Gastrocnemius medialis (tissue), 4 donors: ENCODE measurements around the gene EYA4. TPM values are rescaled to one million over a fixed set of nuclear protein-coding genes. Genes with fewer than 3 reads are reported as not detected.

ENCODE experiments used
- ATAC-seq, 2 donors: fragments of 150-250 bp; one replicate each; pipeline ENCODE4 v1.9.1; 2016
- DNase-seq, 2 donors: peaks; one replicate each; pipeline ENCODE4 v3.0.0-alpha.2; 2019
- H3K27ac ChIP-seq, 4 donors: fragments of 200-600 bp; sonication (generic); 1 replicate in 1 of 4; 2 replicates in 3 of 4; pipeline ENCODE4 v1.5.1; 2016 to 2018; ENCODE audit warnings: mild to moderate bottlenecking in 2 of 4, moderate library complexity in 1 of 4
- H3K27me3 ChIP-seq, 3 donors: fragments of 200-600 bp; sonication (generic) in 2 of 3; 1 replicate in 1 of 3; 2 replicates in 2 of 3; pipeline versions ENCODE4 v1.5.1 to v1.6.0; 2016 to 2019; ENCODE audit warnings: mild to moderate bottlenecking in 1 of 3, moderate library complexity in 1 of 3
- H3K36me3 ChIP-seq, 2 donors: fragments of 200-600 bp; sonication (generic) in 1 of 2; one replicate each; pipeline ENCODE4 v1.5.1; 2017 to 2018
- H3K4me1 ChIP-seq, 2 donors: fragments of 200-600 bp; sonication (generic) in 1 of 2; one replicate each; pipeline ENCODE4 v1.5.1; 2016 to 2017; ENCODE audit warnings: mild to moderate bottlenecking in 2 of 2
- H3K4me3 ChIP-seq, 4 donors: fragments of 200-600 bp; sonication (generic) in 3 of 4; 1 replicate in 1 of 4; 2 replicates in 3 of 4; pipeline ENCODE4 v1.5.1; 2016 to 2019; ENCODE audit warnings: mild to moderate bottlenecking in 2 of 4
- H3K9me3 ChIP-seq, 3 donors: fragments of 200-600 bp; sonication (generic) in 2 of 3; 1 replicate in 1 of 3; 2 replicates in 2 of 3; pipeline ENCODE4 v1.5.1; 2016 to 2019
- CTCF ChIP-seq, 5 experiments: fragments of 450-650 bp in 3 of 5; fragments of 200-600 bp in 2 of 5; sonication (generic) in 2 of 5; IDR thresholded peaks in 4 of 5; conservative IDR thresholded peaks in 1 of 5; 1 replicate in 4 of 5; 2 replicates in 1 of 5; pipeline ENCODE4 v1.5.1; 2016 to 2019; ENCODE audit warnings: antibody characterized with exemption in 5 of 5, mild to moderate bottlenecking in 3 of 5, moderate library complexity in 3 of 5
- POLR2A ChIP-seq, 2 donors: fragments of 450-650 bp; IDR thresholded peaks; one replicate each; pipeline ENCODE4 v1.6.1; 2017; ENCODE audit warnings: antibody characterized with exemption in 2 of 2, mild to moderate bottlenecking in 2 of 2, moderate library complexity in 2 of 2
- in situ Hi-C, 4 donors: fragments of 200-750 bp; cut with MboI; loops; one replicate each; pipeline versions ENCODE4 v1.15.0 to v1.8.0; 2017; ENCODE audit warnings: low sequenced_read_pairs in 4 of 4
- intact Hi-C: fragments of 100-400 bp; cut with DNase I; formaldehyde crosslinking; loops from one replicate; pipeline ENCODE4 v1.15.1; 2023; ENCODE audit warnings: low total_unique reads
- total RNA-seq, 4 donors: library from RNA; depleted of rRNA; stranded (reverse); fragments of >200 nt; gene quantifications; one replicate each; pipeline versions ENCODE4 v1.1.0 to v1.2.3, GENCODE V29; 2016

Gene EYA4
- total RNA-seq, 4 donors from 2014 or later = 33.7 to 110 (median 62.1) TPM

GRCh38 chr6:133390168-133390567 is 149.0 kb downstream of the EYA4 start:
- TF ChIP-seq POLR2A (IDR thresholded peaks at IDR 0.05) (no peak), CTCF (IDR thresholded peaks at IDR 0.05 in 4 of 5, conservative IDR thresholded peaks at IDR 0.05 in 1 of 5) (no peak)
- Histone ChIP-seq H3K4me3 (no peak overlapping the region), H3K27ac (no peak overlapping the region), H3K27me3 (no peaks in the 10 kb centered on the region), H3K4me1 (peaks cover 54 to 55% of the 10 kb centered on the region in 2 donors), H3K9me3 (no peaks in the 10 kb centered on the region), H3K36me3 (no peaks in the 10 kb centered on the region)
- intact Hi-C loops (no loop called here), in situ Hi-C loops (no loop called here)
- DNase-seq (no peak), ATAC-seq (no peak)

- H3K27ac ChIP-seq = no peak overlapping the region
Observed at GRCh38 chr6:133392015-133392414, 150.9 kb downstream of the EYA4 start.

GRCh38 chr6:133392641-133393040 is 151.5 kb downstream of the EYA4 start:
- DNase-seq = no peak
- no peak overlapping the region for H3K27ac ChIP-seq
- TF ChIP-seq CTCF (IDR thresholded peaks at IDR 0.05 in 4 of 5, conservative IDR thresholded peaks at IDR 0.05 in 1 of 5) = no peak
- no peak for ATAC-seq
- intact Hi-C loops = no loop called here
- H3K27me3 ChIP-seq = no peaks in the 10 kb centered on the region
- no peaks in the 10 kb centered on the region for H3K9me3 ChIP-seq
- no peaks in the 10 kb centered on the region for H3K36me3 ChIP-seq
- H3K4me3 ChIP-seq = no peak overlapping the region
- H3K4me1 ChIP-seq = peaks cover 58 to 62% of the 10 kb centered on the region in 2 donors
- in situ Hi-C loops = no loop called here

More at GRCh38 chr6:133392015-133392414, 150.9 kb downstream of the EYA4 start:
- in situ Hi-C loops (no loop called here), intact Hi-C loops (no loop called here)
- DNase-seq (no peak), ATAC-seq (no peak)
- no peak overlapping the region for H3K4me3 ChIP-seq
- no peak for TF ChIP-seq POLR2A (IDR thresholded peaks at IDR 0.05)
- no peak for TF ChIP-seq CTCF (IDR thresholded peaks at IDR 0.05 in 4 of 5, conservative IDR thresholded peaks at IDR 0.05 in 1 of 5)
- H3K4me1 ChIP-seq = peaks cover 57 to 60% of the 10 kb centered on the region in 2 donors
- H3K27me3 ChIP-seq = no peaks in the 10 kb centered on the region
- H3K9me3 ChIP-seq = no peaks in the 10 kb centered on the region
- H3K36me3 ChIP-seq = no peaks in the 10 kb centered on the region

- Histone ChIP-seq H3K27ac (peak overlapping the region in 3 of 4 donors; percentile 59 to 68 (median 68)), H3K9me3 (no peaks in the 10 kb centered on the region), H3K4me1 (peaks cover 51 to 56% of the 10 kb centered on the region in 2 donors), H3K27me3 (no peaks in the 10 kb centered on the region), H3K36me3 (no peaks in the 10 kb centered on the region), H3K4me3 (no peak overlapping the region)
- ATAC-seq (no peak), DNase-seq (no peak)
- in situ Hi-C loops = no loop called here
- TF ChIP-seq CTCF (IDR thresholded peaks at IDR 0.05 in 4 of 5, conservative IDR thresholded peaks at IDR 0.05 in 1 of 5) (no peak), POLR2A (IDR thresholded peaks at IDR 0.05) (no peak)
- intact Hi-C loops = no loop called here
Observed at GRCh38 chr6:133393891-133394290, 152.7 kb downstream of the EYA4 start.

GRCh38 chr6:133394630-133395029 is 153.5 kb downstream of the EYA4 start:
- TF ChIP-seq CTCF (IDR thresholded peaks at IDR 0.05 in 4 of 5, conservative IDR thresholded peaks at IDR 0.05 in 1 of 5) (no peak), POLR2A (IDR thresholded peaks at IDR 0.05) (no peak)
- in situ Hi-C loops (no loop called here), intact Hi-C loops (no loop called here)
- no peaks in the 10 kb centered on the region for H3K36me3 ChIP-seq
- H3K27ac ChIP-seq = peak overlapping the region; percentile 53 to 68 (median 64)
- peak; percentile 76 to 91 for ATAC-seq
- peaks cover 47 to 48% of the 10 kb centered on the region in 2 donors for H3K4me1 ChIP-seq
- DNase-seq = no peak
- no peak overlapping the region for H3K4me3 ChIP-seq
- no peaks in the 10 kb centered on the region for H3K27me3 ChIP-seq
- H3K9me3 ChIP-seq = no peaks in the 10 kb centered on the region
